WTC11 (cell line): ENCODE data around the gene ID4. TPM values are rescaled to one million over a fixed set of nuclear protein-coding genes. Genes with fewer than 3 reads are reported as not detected.

Experiments used
- ATAC-seq: fragments of 200-7000 bp; cut with Tn5 transposase; 2 replicates; pipeline ENCODE4 v1.10.0; 2021; ENCODE audit warnings: mild to moderate bottlenecking, moderate library complexity
- CTCF ChIA-PET: fragments of 300-600 bp; sonication (Branson Sonifier 250); formaldehyde crosslinking; loops from one replicate; lab custom pipeline; 2021; ENCODE audit warnings: antibody characterized with exemption; lab: Charles Lee
- POLR2A ChIA-PET: fragments of 350-600 bp; sonication (Branson Sonifier 250); formaldehyde crosslinking; loops from one replicate; lab custom pipeline; 2021; ENCODE audit warnings: antibody characterized with exemption; lab: Charles Lee
- DNase-seq: peaks from one replicate; pipeline ENCODE4 v3.0.0; 2021; ENCODE audit warnings: low spot score
- H3K27ac Mint-ChIP-seq: 2 replicates; pipeline ENCODE4 v1.8.0; 2021; ENCODE audit warnings: mixed read lengths
- H3K27me3 Mint-ChIP-seq: 2 replicates; pipeline ENCODE4 v1.8.0; 2021; ENCODE audit warnings: low read depth, mild to moderate bottlenecking, moderate library complexity, mixed read lengths
- H3K36me3 Mint-ChIP-seq: 2 replicates; pipeline ENCODE4 v1.8.0; 2021; ENCODE audit warnings: mixed read lengths
- H3K4me1 Mint-ChIP-seq: 2 replicates; pipeline ENCODE4 v1.8.0; 2022; ENCODE audit warnings: mixed read lengths
- H3K4me3 Mint-ChIP-seq: 2 replicates; pipeline ENCODE4 v1.8.0; 2021; ENCODE audit warnings: mild to moderate bottlenecking, moderate library complexity, mixed read lengths
- H3K9me3 Mint-ChIP-seq: 2 replicates; pipeline ENCODE4 v1.8.0; 2021; ENCODE audit warnings: mixed read lengths
- ATF1 ChIP-seq: sonication (generic); formaldehyde crosslinking; IDR thresholded peaks from 2 replicates; pipeline ENCODE4 v1.8.1; 2023; ENCODE audit warnings: mild to moderate bottlenecking, moderate library complexity, missing genetic modification reagents
- CBFB ChIP-seq: sonication (generic); formaldehyde crosslinking; IDR thresholded peaks from 2 replicates; pipeline ENCODE4 v1.8.1; 2022; ENCODE audit warnings: mild to moderate bottlenecking, low read depth, missing genetic modification reagents
- CREB1 ChIP-seq: sonication (generic); formaldehyde crosslinking; IDR thresholded peaks from 2 replicates; pipeline ENCODE4 v1.8.0; 2023; ENCODE audit warnings: mild to moderate bottlenecking, missing genetic modification reagents
- ELF4 ChIP-seq: sonication (generic); formaldehyde crosslinking; IDR thresholded peaks from 2 replicates; pipeline ENCODE4 v1.8.1; 2022; ENCODE audit warnings: low read depth, mild to moderate bottlenecking, moderate library complexity, missing genetic modification reagents
- JAZF1 ChIP-seq: fragments of 250-450 bp; sonication (Bioruptor Pico); IDR thresholded peaks from 2 replicates; pipeline ENCODE4 v1.9.0; 2021; ENCODE audit warnings: moderate library complexity, mild to moderate bottlenecking, inconsistent platforms
- MXD4 ChIP-seq: fragments of 250-450 bp; sonication (Bioruptor Pico); IDR thresholded peaks from 2 replicates; pipeline ENCODE4 v1.8.0; 2021; ENCODE audit warnings: mild to moderate bottlenecking, moderate library complexity, borderline replicate concordance
- NR1H2 ChIP-seq: sonication (generic); formaldehyde crosslinking; IDR thresholded peaks from 2 replicates; pipeline ENCODE4 v1.9.0; 2021; ENCODE audit warnings: mild to moderate bottlenecking, moderate library complexity, missing genetic modification reagents
- RORB ChIP-seq: fragments of 250-450 bp; sonication (Bioruptor Pico); IDR thresholded peaks from 2 replicates; pipeline ENCODE4 v1.9.0; 2021; ENCODE audit warnings: mild to moderate bottlenecking
- ZBTB21 ChIP-seq: sonication (generic); formaldehyde crosslinking; IDR thresholded peaks from 2 replicates; pipeline ENCODE4 v1.8.1; 2023; ENCODE audit warnings: mild to moderate bottlenecking, missing genetic modification reagents, borderline replicate concordance
- ZNF219 ChIP-seq: sonication (generic); formaldehyde crosslinking; IDR thresholded peaks from 2 replicates; pipeline ENCODE4 v1.8.0; 2023; ENCODE audit warnings: missing genetic modification reagents, mild to moderate bottlenecking, borderline replicate concordance
- total RNA-seq: library from RNA; stranded (reverse); gene quantifications from 3 replicates; pipeline ENCODE4 v1.2.3, GENCODE V29; 2021
- TF ChIP-seq, protein P1 (sequence below): fragments of 250-450 bp; sonication (Bioruptor Pico); IDR thresholded peaks from 2 replicates; pipeline ENCODE4 v1.9.0; 2021; ENCODE audit warnings: mild to moderate bottlenecking
- TF ChIP-seq, protein P2 (sequence below): sonication (generic); formaldehyde crosslinking; IDR thresholded peaks from 2 replicates; pipeline ENCODE4 v1.8.1; 2022; ENCODE audit warnings: mild to moderate bottlenecking, moderate library complexity, missing genetic modification reagents
- TF ChIP-seq, protein P3 (sequence below): sonication (generic); formaldehyde crosslinking; IDR thresholded peaks from 2 replicates; pipeline ENCODE4 v1.8.1; 2023; ENCODE audit warnings: mild to moderate bottlenecking, missing genetic modification reagents, borderline replicate concordance
- TF ChIP-seq, protein P4 (sequence below): sonication (generic); formaldehyde crosslinking; IDR thresholded peaks from 2 replicates; pipeline ENCODE4 v1.8.0; 2022; ENCODE audit warnings: mild to moderate bottlenecking, missing genetic modification reagents
- TF ChIP-seq, protein P5 (sequence below): fragments of 250-450 bp; sonication (Bioruptor Pico); conservative IDR thresholded peaks from 2 replicates; pipeline ENCODE4 v1.9.0; 2021; ENCODE audit warnings: mild to moderate bottlenecking

The ID4 gene
- total RNA-seq, 1 experiment from 2014 or later = 4.5 TPM

DNA sequence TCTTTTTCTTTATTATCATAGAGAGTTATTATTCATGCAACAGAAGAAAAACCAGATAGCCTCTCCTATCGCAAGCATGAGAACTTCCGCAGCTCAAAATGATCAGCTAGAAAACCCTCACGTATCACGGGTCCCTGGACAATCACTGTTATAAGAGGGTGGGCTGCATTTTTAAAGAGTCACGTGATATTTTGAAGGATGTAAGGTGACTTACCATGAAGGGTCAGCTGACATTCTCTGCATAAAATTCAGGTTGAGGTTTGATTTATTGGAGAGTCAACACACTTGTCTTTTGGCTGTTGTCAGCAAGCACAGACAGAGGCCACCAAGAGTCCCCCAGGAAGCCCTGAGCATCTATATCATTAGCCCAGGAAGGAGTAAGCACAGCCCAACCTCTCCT is 39.5 kb downstream of the ID4 start:
- Mint-ChIP-seq H3K4me1 (peaks cover 9% of the 10 kb centered on the region), H3K9me3 (no peaks in the 10 kb centered on the region), H3K27ac (no peak overlapping the region), H3K27me3 (no peaks in the 10 kb centered on the region), H3K36me3 (no peaks in the 10 kb centered on the region), H3K4me3 (no peak overlapping the region)
- ATAC-seq (no peak), DNase-seq (no peak)
- CTCF ChIA-PET = no interaction called here
- POLR2A ChIA-PET = interaction anchor here (0.6 kb wide), 1 partner anchor 916 kb away, joined by 3 read pairs; no protein-coding TSS in a partner anchor
- TF ChIP-seq MXD4 = no peak
- TF ChIP-seq ZBTB21 (CRISPR knock-in tag) = no peak
- no peak for TF ChIP-seq CREB1 (CRISPR knock-in tag)
- TF ChIP-seq, protein P1, sequence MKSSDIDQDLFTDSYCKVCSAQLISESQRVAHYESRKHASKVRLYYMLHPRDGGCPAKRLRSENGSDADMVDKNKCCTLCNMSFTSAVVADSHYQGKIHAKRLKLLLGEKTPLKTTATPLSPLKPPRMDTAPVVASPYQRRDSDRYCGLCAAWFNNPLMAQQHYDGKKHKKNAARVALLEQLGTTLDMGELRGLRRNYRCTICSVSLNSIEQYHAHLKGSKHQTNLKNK (CRISPR knock-in tag) = no peak
- TF ChIP-seq ELF4 = no peak
- no peak for TF ChIP-seq RORB (CRISPR knock-in tag)
- TF ChIP-seq ZNF219 (CRISPR knock-in tag) = no peak
- TF ChIP-seq, protein P2, sequence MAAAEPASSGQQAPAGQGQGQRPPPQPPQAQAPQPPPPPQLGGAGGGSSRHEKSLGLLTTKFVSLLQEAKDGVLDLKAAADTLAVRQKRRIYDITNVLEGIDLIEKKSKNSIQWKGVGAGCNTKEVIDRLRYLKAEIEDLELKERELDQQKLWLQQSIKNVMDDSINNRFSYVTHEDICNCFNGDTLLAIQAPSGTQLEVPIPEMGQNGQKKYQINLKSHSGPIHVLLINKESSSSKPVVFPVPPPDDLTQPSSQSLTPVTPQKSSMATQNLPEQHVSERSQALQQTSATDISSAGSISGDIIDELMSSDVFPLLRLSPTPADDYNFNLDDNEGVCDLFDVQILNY (CRISPR knock-in tag) = no peak
- no peak for TF ChIP-seq NR1H2 (CRISPR knock-in tag)
- TF ChIP-seq, all 79 proteins: peak for 0

DNA sequence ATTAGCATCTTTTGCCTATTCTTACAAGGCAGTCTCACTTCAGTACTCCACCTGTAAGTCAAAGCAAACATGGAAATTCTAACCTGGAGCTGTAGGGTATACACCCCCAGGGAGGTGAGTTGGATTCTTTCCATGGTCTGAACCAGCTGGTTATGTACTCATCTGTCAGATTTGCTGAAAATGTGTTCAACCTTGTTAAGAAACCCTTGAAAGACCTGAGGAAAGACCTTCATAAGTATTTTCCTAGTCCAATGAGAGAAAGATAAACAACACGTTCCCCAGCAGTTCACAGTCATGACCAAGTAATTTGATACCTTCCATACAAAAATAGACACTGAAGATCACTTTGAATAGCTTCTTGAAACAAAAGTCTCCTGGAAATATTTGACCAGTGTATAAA is 42.5 kb downstream of the ID4 start:
- CTCF ChIA-PET = no interaction called here
- ATAC-seq = no peak
- no peaks in the 10 kb centered on the region for H3K27me3 Mint-ChIP-seq

More for the DNA sequence above, 42.5 kb downstream of the ID4 start:
- no peak for DNase-seq
- H3K4me3 Mint-ChIP-seq = no peak overlapping the region
- H3K9me3 Mint-ChIP-seq = no peaks in the 10 kb centered on the region
- no peak overlapping the region for H3K27ac Mint-ChIP-seq
- POLR2A ChIA-PET = no interaction called here
- H3K36me3 Mint-ChIP-seq = no peaks in the 10 kb centered on the region
- TF ChIP-seq, protein P3, sequence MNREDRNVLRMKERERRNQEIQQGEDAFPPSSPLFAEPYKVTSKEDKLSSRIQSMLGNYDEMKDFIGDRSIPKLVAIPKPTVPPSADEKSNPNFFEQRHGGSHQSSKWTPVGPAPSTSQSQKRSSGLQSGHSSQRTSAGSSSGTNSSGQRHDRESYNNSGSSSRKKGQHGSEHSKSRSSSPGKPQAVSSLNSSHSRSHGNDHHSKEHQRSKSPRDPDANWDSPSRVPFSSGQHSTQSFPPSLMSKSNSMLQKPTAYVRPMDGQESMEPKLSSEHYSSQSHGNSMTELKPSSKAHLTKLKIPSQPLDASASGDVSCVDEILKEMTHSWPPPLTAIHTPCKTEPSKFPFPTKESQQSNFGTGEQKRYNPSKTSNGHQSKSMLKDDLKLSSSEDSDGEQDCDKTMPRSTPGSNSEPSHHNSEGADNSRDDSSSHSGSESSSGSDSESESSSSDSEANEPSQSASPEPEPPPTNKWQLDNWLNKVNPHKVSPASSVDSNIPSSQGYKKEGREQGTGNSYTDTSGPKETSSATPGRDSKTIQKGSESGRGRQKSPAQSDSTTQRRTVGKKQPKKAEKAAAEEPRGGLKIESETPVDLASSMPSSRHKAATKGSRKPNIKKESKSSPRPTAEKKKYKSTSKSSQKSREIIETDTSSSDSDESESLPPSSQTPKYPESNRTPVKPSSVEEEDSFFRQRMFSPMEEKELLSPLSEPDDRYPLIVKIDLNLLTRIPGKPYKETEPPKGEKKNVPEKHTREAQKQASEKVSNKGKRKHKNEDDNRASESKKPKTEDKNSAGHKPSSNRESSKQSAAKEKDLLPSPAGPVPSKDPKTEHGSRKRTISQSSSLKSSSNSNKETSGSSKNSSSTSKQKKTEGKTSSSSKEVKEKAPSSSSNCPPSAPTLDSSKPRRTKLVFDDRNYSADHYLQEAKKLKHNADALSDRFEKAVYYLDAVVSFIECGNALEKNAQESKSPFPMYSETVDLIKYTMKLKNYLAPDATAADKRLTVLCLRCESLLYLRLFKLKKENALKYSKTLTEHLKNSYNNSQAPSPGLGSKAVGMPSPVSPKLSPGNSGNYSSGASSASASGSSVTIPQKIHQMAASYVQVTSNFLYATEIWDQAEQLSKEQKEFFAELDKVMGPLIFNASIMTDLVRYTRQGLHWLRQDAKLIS (CRISPR knock-in tag) = no peak
- TF ChIP-seq, protein P4, sequence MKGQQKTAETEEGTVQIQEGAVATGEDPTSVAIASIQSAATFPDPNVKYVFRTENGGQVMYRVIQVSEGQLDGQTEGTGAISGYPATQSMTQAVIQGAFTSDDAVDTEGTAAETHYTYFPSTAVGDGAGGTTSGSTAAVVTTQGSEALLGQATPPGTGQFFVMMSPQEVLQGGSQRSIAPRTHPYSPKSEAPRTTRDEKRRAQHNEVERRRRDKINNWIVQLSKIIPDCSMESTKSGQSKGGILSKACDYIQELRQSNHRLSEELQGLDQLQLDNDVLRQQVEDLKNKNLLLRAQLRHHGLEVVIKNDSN = no peak
- TF ChIP-seq ATF1 (no peak), CBFB (CRISPR knock-in tag) (no peak), JAZF1 (CRISPR knock-in tag) (no peak)
- TF ChIP-seq, protein P5, sequence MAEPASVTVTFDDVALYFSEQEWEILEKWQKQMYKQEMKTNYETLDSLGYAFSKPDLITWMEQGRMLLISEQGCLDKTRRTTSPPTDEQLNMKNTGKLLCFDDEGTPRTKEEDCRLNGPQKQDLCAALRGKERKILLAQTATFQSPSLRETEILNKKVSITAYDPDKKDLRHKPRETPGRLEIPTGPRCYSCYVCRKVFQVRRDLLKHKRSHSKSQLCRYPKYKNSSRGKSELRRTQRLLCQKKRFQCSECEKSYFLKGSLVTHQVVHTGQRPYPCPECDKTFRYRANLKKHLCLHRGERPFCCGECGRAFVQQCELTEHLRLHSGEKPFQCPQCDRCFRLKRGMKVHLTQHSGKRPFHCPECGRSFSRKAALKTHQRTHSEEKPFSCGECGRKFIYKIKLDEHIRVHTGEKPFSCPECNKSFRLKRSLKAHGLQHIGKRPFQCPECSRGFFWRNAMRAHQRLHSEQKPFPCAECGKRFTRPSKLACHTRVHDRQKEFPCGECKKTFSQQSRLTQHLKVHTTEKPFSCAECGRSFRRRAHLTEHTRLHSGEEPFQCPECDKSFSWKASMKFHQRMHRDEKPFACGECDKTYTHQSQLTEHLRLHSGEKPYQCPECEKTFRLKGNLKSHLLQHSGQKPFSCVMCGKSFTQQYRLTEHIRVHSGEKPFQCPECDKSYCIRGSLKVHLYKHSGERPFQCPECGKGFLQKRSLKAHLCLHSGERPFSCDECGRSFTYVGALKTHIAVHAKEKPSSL (CRISPR knock-in tag) = no peak
- H3K4me1 Mint-ChIP-seq = no peaks in the 10 kb centered on the region
